Measurements from ENCODE around the gene NUB1. TPM values are rescaled to one million over a fixed set of nuclear protein-coding genes. Genes with fewer than 3 reads are reported as not detected.

The NUB1 gene
- polyA plus RNA-seq, 3 donors = 32.0 to 39.2 (median 37.2) TPM

DNA sequence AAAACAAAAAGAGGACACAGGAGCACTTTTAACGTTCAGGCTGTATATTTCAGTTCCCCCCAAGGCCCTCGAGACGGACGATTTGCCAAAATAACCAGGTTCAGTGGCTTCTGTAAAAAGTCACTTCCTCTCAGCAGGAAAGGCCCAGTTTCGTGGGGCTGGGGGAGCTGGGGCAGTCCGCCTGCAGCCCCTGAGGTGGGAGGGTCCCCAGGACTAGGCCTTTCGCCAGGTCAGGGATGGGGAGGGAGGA lies 39.4 kb downstream of the NUB1 start:
- H2AFZ ChIP-seq (ENCODE audit: insufficient read depth, low read depth, low read length, poor library complexity, severe bottlenecking) = peak overlapping the region; percentile 65
- TF ChIP-seq, protein P1, sequence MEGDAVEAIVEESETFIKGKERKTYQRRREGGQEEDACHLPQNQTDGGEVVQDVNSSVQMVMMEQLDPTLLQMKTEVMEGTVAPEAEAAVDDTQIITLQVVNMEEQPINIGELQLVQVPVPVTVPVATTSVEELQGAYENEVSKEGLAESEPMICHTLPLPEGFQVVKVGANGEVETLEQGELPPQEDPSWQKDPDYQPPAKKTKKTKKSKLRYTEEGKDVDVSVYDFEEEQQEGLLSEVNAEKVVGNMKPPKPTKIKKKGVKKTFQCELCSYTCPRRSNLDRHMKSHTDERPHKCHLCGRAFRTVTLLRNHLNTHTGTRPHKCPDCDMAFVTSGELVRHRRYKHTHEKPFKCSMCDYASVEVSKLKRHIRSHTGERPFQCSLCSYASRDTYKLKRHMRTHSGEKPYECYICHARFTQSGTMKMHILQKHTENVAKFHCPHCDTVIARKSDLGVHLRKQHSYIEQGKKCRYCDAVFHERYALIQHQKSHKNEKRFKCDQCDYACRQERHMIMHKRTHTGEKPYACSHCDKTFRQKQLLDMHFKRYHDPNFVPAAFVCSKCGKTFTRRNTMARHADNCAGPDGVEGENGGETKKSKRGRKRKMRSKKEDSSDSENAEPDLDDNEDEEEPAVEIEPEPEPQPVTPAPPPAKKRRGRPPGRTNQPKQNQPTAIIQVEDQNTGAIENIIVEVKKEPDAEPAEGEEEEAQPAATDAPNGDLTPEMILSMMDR (IDR thresholded peaks at IDR 0.05) = no peak
- peak overlapping the region in 2 of 3 experiments; percentile 1 to 66 for H3K4me3 ChIP-seq (replicated peaks in 1 of 3; ENCODE audit: low read depth in 2 of 3, low read length in 3 of 3)
- H3K79me2 ChIP-seq (ENCODE audit: insufficient read depth, low read length) = no peaks in the 10 kb centered on the region
- peaks cover 15 to 22% of the 10 kb centered on the region in 2 donors for H3K4me1 ChIP-seq (ENCODE audit: control insufficient read depth in 1 of 2, insufficient read depth in 2 of 2, low read length in 2 of 2)
- no peaks in the 10 kb centered on the region for H4K20me1 ChIP-seq (ENCODE audit: insufficient read depth, low read length)
- peaks cover 12 to 37% of the 10 kb centered on the region in 2 donors for H3K27me3 ChIP-seq (ENCODE audit: control insufficient read depth in 2 of 2, insufficient read depth in 2 of 2, low read length in 2 of 2)
- Mint-ChIP-seq H3K4me3 (peak overlapping the region; percentile 63 to 81), H3K4me1 (peaks cover 11% of the 10 kb centered on the region), H3K36me3 (peaks cover 33 to 37% of the 10 kb centered on the region in 2 donors), H3K27ac (no peak overlapping the region), H3K9me3 (peaks cover 0 to 12% (median 3%) of the 10 kb centered on the region in 7 donors), H3K27me3 (ENCODE audit: low read depth in 3 of 3) (peaks cover 36 to 50% (median 43%) of the 10 kb centered on the region in 3 donors)
- H3K27ac ChIP-seq (ENCODE audit: low read depth in 1 of 2, low read length in 2 of 2) = no peak overlapping the region
- peak overlapping the region; percentile 29 for H3K9ac ChIP-seq (ENCODE audit: insufficient read depth, low read length, poor library complexity, severe bottlenecking)
- peaks cover 0 to 9% of the 10 kb centered on the region in 2 donors for H3K9me3 ChIP-seq (replicated peaks in 1 of 2; ENCODE audit: control insufficient read depth in 1 of 2, insufficient read depth in 1 of 2, low read length in 2 of 2)
- WGBS (ENCODE audit: insufficient coverage) = 0% methylated on average over 7 of the region's 7 CpGs
- peak overlapping the region; percentile 79 for H3K4me2 ChIP-seq (replicated peaks; ENCODE audit: extremely low read depth, low read length, poor library complexity, severe bottlenecking)
- intact Hi-C loops (cut with micrococcal nuclease) = loop anchor here in 1 of 2 donors (5.0 kb wide), 1 partner anchor 71 kb away; no protein-coding TSS in a partner anchor
- peaks cover 22 to 29% of the 10 kb centered on the region in 2 donors for H3K36me3 ChIP-seq (replicated peaks in 1 of 2; ENCODE audit: control insufficient read depth in 1 of 2, insufficient read depth in 2 of 2, low read length in 2 of 2)
- DNase-seq = peak; percentile 20 to 29 (median 23)

DNA sequence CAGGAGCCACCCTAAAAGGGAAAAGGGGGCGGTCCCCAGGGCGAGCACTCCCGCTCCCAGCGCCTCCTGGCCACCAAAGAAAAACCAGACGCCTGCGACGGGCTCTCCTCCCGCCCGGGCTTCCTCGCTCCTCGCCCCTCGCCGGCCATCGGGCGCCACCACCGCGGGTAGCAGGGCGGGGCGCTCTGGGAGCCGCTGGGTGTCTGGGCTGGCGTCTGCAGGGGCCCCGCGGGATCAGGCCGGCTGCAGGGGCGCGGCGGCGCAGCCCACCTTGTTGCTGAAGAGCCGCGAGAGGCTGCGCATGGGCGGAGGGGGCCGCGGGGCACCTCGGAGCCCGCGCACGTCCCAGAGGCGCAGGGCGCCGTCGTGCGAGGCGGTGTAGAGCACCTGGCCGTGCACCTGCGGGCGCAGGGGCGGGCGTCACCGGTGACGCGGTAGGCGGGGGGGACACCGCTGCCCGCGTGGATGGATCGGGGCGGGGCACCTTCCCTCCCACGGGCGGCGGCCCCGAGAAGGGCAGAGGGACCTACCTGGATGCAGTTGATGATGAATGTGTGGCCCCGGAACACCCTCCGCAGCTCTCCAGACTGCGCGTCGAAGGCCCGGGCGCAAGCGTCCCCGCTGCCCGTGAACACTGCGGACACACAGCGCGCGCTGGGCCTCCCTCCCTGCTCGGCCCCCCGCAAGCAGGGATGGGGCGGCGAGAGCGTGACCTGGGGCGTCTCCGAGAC lies 39.9 kb downstream of the NUB1 start:
- H3K9me3 Mint-ChIP-seq = peaks cover 0 to 12% (median 3%) of the 10 kb centered on the region in 7 donors
- Histone ChIP-seq H3K4me2 (replicated peaks; ENCODE audit: extremely low read depth, low read length, poor library complexity, severe bottlenecking) (peak overlapping the region; percentile 79), H2AFZ (ENCODE audit: insufficient read depth, low read depth, low read length, poor library complexity, severe bottlenecking) (peak overlapping the region; percentile 65), H3K27ac (ENCODE audit: low read depth in 1 of 2, low read length in 2 of 2) (no peak overlapping the region), H4K20me1 (ENCODE audit: insufficient read depth, low read length) (no peaks in the 10 kb centered on the region), H3K9me3 (replicated peaks in 1 of 2; ENCODE audit: control insufficient read depth in 1 of 2, insufficient read depth in 1 of 2, low read length in 2 of 2) (peaks cover 0 to 9% of the 10 kb centered on the region in 2 donors), H3K27me3 (ENCODE audit: control insufficient read depth in 2 of 2, insufficient read depth in 2 of 2, low read length in 2 of 2) (peaks cover 12 to 37% of the 10 kb centered on the region in 2 donors), H3K9ac (ENCODE audit: insufficient read depth, low read length, poor library complexity, severe bottlenecking) (peak overlapping the region; percentile 29), H3K4me1 (ENCODE audit: control insufficient read depth in 1 of 2, insufficient read depth in 2 of 2, low read length in 2 of 2) (peaks cover 15 to 22% of the 10 kb centered on the region in 2 donors), H3K36me3 (replicated peaks in 1 of 2; ENCODE audit: control insufficient read depth in 1 of 2, insufficient read depth in 2 of 2, low read length in 2 of 2) (peaks cover 18 to 24% of the 10 kb centered on the region in 2 donors), H3K4me3 (replicated peaks in 1 of 3; ENCODE audit: low read depth in 2 of 3, low read length in 3 of 3) (peak overlapping the region in 2 of 3 experiments; percentile 1 to 66), H3K79me2 (ENCODE audit: insufficient read depth, low read length) (no peaks in the 10 kb centered on the region)
- H3K4me3 Mint-ChIP-seq = peak overlapping the region; percentile 63 to 81
- H3K27ac Mint-ChIP-seq = no peak overlapping the region
- H3K36me3 Mint-ChIP-seq = peaks cover 28 to 32% of the 10 kb centered on the region in 2 donors
- WGBS (ENCODE audit: insufficient coverage) = 1% methylated on average over 81 of the region's 83 CpGs
- no peak for DNase-seq
- H3K27me3 Mint-ChIP-seq (ENCODE audit: low read depth in 3 of 3) = peaks cover 36 to 52% (median 43%) of the 10 kb centered on the region in 3 donors
- TF ChIP-seq, protein P1 (IDR thresholded peaks at IDR 0.05) = no peak
- H3K4me1 Mint-ChIP-seq = peaks cover 11% of the 10 kb centered on the region
- intact Hi-C loops (cut with micrococcal nuclease) = loop anchor here in 1 of 2 donors (5.0 kb wide), 1 partner anchor 71 kb away; no protein-coding TSS in a partner anchor

All from CD14-positive monocyte (primary cell).